WERI-Rb-1 (cell line): ENCODE measurements around the gene MRPS35.

ENCODE experiments used
- DNase-seq: peaks from one replicate; pipeline ENCODE4 v3.0.0-alpha.2; 2020
- H3K27ac ChIP-seq: fragments of 250-450 bp; sonication (Bioruptor Pico); 2 replicates; pipeline ENCODE4 v1.5.1; 2020; ENCODE audit warnings: mild to moderate bottlenecking, moderate library complexity
- H3K27me3 ChIP-seq: fragments of 250-450 bp; sonication (Bioruptor Pico); 2 replicates; pipeline ENCODE4 v1.5.1; 2021; ENCODE audit warnings: mild to moderate bottlenecking, low read depth, moderate library complexity; ENCODE audit not compliant: insufficient read depth, severe bottlenecking
- H3K36me3 ChIP-seq: fragments of 250-450 bp; sonication (Bioruptor Pico); 2 replicates; pipeline ENCODE4 v1.5.1; 2020; ENCODE audit warnings: mild to moderate bottlenecking, moderate library complexity
- H3K4me3 ChIP-seq: 2 replicates; pipeline ENCODE4 v1.5.1; 2011; ENCODE audit warnings: low read depth, mild to moderate bottlenecking, control low read depth, low read length
- H3K9me3 ChIP-seq: fragments of 250-450 bp; sonication (Bioruptor Pico); 2 replicates; pipeline ENCODE4 v1.5.1; 2021; ENCODE audit warnings: mild to moderate bottlenecking, moderate library complexity; ENCODE audit not compliant: severe bottlenecking
- TF ChIP-seq, protein P1 (sequence below): IDR thresholded peaks from 2 replicates; pipeline ENCODE4 v1.5.1; 2011; ENCODE audit warnings: low read depth, mild to moderate bottlenecking, control low read depth, inconsistent platforms, low read length

Gene MRPS35

GRCh38 chr12:27778206-27778605, 67.6 kb downstream of the MRPS35 start:
- Histone ChIP-seq H3K27me3 (no peaks in the 10 kb centered on the region), H3K36me3 (peaks cover 14% of the 10 kb centered on the region), H3K4me3 (no peak overlapping the region), H3K27ac (no peak overlapping the region), H3K9me3 (no peaks in the 10 kb centered on the region)
- no peak for DNase-seq
- TF ChIP-seq, protein P1, sequence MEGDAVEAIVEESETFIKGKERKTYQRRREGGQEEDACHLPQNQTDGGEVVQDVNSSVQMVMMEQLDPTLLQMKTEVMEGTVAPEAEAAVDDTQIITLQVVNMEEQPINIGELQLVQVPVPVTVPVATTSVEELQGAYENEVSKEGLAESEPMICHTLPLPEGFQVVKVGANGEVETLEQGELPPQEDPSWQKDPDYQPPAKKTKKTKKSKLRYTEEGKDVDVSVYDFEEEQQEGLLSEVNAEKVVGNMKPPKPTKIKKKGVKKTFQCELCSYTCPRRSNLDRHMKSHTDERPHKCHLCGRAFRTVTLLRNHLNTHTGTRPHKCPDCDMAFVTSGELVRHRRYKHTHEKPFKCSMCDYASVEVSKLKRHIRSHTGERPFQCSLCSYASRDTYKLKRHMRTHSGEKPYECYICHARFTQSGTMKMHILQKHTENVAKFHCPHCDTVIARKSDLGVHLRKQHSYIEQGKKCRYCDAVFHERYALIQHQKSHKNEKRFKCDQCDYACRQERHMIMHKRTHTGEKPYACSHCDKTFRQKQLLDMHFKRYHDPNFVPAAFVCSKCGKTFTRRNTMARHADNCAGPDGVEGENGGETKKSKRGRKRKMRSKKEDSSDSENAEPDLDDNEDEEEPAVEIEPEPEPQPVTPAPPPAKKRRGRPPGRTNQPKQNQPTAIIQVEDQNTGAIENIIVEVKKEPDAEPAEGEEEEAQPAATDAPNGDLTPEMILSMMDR: no peak

DNA sequence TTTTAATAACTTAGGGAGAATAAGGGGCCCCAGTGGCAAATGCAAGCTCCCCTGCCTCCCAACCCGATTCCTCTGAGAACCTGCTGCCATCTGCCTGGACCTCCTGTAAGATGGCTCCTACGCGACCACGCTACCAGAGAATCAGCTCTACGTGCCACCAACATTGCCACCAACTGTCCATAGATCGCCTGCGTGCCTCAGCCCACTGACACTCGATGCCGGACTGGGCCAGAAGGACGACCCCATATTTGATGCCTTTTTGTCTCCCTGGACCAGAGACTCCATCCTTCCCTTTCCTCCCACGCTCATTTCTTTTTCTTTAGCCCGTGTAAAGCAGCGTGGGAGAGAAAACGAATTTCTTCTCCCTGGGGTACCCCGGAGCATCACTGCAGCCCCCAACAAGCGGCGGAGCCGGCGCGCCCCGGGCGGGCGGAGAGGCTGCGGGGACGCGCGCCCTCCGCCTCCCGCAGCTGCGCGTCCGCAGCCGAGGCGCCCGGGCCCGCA, 68.8 kb downstream of the MRPS35 start:
- no peaks in the 10 kb centered on the region for H3K9me3 ChIP-seq
- TF ChIP-seq, protein P1: no peak
- H3K27ac ChIP-seq: peak overlapping the region; percentile 91
- DNase-seq: peak; percentile 62
- no peaks in the 10 kb centered on the region for H3K27me3 ChIP-seq
- peaks cover 16% of the 10 kb centered on the region for H3K36me3 ChIP-seq
- H3K4me3 ChIP-seq: peak overlapping the region; percentile 54

- Histone ChIP-seq H3K36me3 (peaks cover 16% of the 10 kb centered on the region), H3K27ac (peak within 1 kb of the TSS; percentile 91), H3K4me3 (peak within 1 kb of the TSS; percentile 54), H3K27me3 (no peaks in the 10 kb centered on the region), H3K9me3 (no peaks in the 10 kb centered on the region)
- peak; percentile 67 for DNase-seq
- TF ChIP-seq, protein P1: no peak
Measured at GRCh38 chr12:27779920-27780611, 69.4 kb downstream of the MRPS35 start, which contains the start of the genes KLHL42 and MANSC4. Gene KLHL42, plus strand, starts transcription at chr12:27780233. Its CDS starts 98 bp downstream, at chr12:27780331. Gene MANSC4, minus strand, starts transcription at chr12:27780236. Its CDS starts 8,960 bp downstream, at chr12:27771276.

DNA sequence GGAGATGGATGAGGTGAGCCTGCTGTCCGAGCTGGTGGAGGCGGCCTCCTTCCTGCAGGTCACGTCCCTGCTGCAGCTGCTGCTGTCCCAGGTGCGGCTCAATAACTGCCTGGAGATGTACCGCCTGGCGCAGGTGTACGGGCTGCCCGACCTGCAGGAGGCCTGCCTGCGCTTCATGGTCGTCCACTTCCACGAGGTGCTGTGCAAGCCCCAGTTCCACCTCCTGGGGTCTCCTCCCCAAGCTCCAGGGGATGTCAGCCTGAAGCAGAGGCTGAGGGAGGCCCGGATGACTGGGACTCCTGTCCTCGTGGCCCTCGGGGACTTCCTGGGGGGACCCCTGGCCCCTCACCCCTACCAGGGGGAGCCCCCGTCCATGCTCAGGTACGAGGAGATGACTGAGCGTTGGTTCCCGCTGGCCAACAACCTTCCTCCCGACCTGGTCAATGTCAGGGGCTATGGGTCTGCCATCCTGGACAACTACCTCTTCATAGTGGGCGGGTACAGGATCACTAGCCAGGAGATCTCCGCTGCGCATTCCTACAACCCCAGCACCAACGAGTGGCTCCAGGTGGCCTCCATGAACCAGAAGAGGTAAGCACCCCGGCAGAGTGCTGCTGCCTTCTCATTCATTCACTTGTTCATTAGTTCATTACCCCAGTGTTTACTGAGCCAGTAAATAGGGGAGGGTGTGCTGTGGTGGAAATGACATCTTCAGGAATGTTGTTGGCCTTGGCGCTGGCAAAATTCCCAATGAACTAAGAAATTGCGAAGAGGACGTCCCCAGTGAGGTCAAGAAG, 70.2 kb downstream of the MRPS35 start:
- H3K27ac ChIP-seq: peak overlapping the region; percentile 91
- peaks cover 18% of the 10 kb centered on the region for H3K36me3 ChIP-seq
- TF ChIP-seq, protein P1: peak; percentile 13; the same call in 1 of the 2 replicates
- H3K4me3 ChIP-seq: peak overlapping the region; percentile 54
- DNase-seq: peak; percentile 47
- no peaks in the 10 kb centered on the region for H3K9me3 ChIP-seq
- no peaks in the 10 kb centered on the region for H3K27me3 ChIP-seq

DNA sequence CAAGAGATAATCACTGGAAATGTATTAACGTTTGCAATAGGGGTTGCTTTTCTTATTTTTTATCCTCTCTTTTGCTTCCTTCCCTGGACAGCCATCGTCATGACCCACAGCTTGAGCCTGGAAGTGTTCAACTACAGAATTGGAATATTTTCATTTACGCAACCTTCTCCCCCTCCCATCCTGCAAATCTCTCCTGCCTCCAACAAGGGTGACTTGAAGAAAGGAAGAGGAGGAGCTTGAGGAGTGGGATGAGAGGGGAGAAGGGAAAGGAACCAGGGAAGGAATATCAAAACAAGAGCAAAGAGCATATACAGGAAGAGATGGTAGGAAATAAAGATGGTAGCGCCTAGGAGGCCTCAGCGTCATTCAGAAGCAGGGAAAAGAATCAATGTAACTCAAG, 71.0 kb downstream of the MRPS35 start:
- no peak overlapping the region for H3K4me3 ChIP-seq
- no peaks in the 10 kb centered on the region for H3K27me3 ChIP-seq
- no peaks in the 10 kb centered on the region for H3K9me3 ChIP-seq
- TF ChIP-seq, protein P1: no peak
- H3K27ac ChIP-seq: no peak overlapping the region
- no peak for DNase-seq
- H3K36me3 ChIP-seq: peaks cover 18% of the 10 kb centered on the region
